Activated CD4-positive, alpha-beta T cell treated with anti-CD3 and anti-CD28 coated beads, Interleukin-2, Interleukin-4, amounts not matched to agents 100 ng/mL and 50 ng/mL, durations not matched to agents 16 hours and 8 hours (primary cell): ENCODE measurements around the gene AOPEP.

ENCODE experiments used
- DNase-seq: peaks from one replicate; pipeline ENCODE4 v3.0.0-alpha.2; 2020; ENCODE audit warnings: low spot score

The AOPEP gene

GRCh38 chr9:95060234-95060633 lies 333.7 kb downstream of the AOPEP start:
- DNase-seq = no peak

GRCh38 chr9:95060916-95061315 lies 334.4 kb downstream of the AOPEP start:
- DNase-seq = no peak

- DNase-seq = no peak
These were observed 335.6 kb downstream of the AOPEP start for GRCh38 chr9:95061916-95062595.

GRCh38 chr9:95062596-95063065 lies 336.1 kb downstream of the AOPEP start:
- no peak for DNase-seq

- no peak for DNase-seq
These were observed 336.8 kb downstream of the AOPEP start for GRCh38 chr9:95063300-95063699.

- no peak for DNase-seq
These were observed 338.7 kb downstream of the AOPEP start for GRCh38 chr9:95065224-95065623.

GRCh38 chr9:95067057-95067456 lies 340.6 kb downstream of the AOPEP start:
- DNase-seq = no peak

DNA sequence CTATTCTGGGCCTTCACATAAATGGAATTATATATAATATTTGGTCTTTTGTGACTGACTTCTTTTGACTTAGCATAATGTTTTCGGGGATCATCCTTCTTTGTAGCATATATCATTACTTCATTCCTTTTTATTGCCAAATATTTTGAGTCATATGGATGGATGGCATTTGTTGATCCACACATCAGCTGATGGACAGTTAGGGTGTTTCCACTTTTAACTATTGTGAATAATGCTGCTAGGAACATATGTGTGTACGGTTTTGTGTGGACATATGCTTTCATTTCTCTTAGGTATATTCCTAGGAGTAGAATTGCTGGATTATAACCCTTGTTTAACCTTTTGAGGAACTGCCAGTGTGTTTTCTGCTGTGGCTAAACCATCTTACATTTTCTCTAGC lies 341.4 kb downstream of the AOPEP start:
- DNase-seq = no peak

DNA sequence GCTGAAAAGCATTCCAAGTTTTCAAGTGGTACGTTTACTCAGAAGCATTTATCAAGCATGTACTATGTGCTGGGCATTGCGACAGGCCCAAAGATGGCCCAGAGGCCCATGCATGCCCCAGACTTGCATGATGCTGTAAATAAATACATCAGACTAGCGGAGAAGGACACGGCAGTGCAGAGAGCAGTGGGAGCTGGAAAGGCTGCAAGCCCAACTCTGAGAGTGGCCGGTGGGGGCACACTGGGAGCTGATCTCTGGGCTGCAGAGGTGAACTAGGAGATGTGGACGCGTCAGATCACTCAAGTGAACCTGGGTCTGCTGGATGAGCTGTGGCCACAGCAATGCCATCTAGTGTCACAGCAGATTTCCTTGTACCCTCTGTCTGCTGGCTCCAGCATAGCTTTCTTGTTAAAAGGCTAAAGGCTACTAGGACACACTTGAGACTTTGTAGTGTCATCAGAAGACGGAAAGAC lies 344.1 kb downstream of the AOPEP start:
- DNase-seq = no peak

DNA sequence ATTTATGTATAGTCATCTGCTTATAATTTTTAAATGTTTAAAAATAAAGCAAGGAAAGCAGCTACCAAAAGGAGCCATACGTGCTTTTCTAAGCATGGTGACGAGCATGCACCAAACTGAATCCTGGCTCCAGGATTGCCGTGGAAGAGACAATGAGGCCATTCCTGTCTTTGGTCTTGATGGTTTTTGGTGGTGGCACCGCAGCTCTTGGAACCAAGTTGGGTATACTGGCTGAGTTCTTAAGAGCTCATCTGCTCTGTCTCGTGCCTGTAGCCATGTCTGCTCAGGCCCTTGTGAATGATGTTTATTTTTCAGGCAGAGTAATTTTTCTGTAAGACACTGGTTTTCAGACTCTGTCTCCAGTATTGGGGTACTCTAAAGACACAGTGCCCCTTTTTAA lies 345.0 kb downstream of the AOPEP start:
- DNase-seq = no peak

DNA sequence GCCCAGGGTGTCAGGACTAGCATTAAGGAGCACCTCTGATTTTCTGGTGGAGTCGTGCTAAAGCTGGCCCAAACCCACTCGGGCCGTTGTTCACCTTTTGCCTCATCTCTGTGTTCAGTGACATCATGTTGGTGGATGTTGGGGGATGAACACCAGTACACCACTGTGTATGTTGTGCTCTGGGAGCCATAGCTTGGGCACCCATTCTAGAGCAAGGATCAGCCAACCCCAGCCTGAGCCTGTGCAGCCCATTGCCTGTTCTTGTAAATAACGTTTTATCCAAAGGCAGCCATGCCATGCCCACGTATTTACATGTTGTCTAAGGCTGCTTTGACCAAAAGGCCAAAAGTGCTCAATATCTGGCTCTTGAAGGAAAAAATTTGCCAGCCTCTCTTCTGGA lies 345.4 kb downstream of the AOPEP start:
- DNase-seq = no peak

GRCh38 chr9:95073042-95073607 lies 346.6 kb downstream of the AOPEP start:
- DNase-seq = no peak

DNA sequence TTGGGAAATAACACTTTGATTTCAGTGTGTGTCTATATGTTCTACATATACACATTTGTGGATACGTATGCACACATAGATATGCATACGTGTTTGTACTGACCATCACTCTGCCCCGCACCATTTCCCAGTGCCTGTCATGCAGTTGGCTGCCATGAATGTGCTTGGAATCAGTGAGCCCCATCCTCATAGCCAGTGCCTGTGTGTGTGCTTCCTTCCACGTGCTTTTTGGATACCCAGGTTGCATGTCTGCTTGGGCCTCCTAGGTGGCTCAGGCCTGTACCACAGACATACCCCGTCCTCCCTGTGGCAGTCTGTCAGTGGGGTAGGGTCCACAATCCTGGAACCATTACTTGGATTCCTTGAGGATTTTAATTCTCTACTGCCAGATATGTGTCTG lies 347.4 kb downstream of the AOPEP start:
- DNase-seq = no peak

DNA sequence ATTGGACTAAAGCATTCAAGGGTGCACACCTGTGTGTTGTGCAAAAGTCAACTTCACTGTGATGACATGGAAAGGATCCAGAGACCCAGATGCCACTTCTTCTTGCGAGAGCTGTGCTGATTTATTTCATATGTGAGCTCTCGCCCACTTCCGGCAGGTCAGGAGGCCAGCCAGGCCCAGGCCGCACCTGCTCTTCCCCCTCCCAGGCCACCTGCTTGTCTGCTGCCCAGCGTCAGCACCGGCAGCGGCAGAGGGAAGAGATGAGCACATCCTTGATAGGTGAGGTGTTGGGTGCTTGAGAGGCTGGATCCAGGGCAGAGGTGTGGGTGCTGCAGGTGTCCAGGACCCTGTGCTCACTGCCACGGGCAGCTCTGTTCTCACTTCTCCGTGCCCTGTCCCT lies 348.1 kb downstream of the AOPEP start:
- DNase-seq = no peak

- DNase-seq = no peak
These were observed 349.2 kb downstream of the AOPEP start for GRCh38 chr9:95075700-95076099.

DNA sequence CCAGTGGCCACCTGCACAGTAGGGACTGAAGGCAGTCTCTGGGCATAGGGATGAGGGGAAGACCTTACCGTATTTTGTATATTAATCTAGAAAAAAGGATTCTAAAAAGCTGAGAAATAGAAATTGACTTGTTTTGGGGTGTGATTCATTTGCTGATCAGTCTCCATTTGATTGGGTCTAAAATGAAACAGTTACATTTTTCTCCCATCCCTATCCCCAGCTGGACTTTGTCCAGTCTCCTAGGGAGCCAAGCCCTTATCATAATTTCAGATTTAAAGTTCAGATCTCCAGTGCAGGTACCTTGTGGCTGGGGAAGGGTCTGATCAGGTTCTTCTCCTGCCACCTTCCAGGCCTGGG lies 350.2 kb downstream of the AOPEP start:
- DNase-seq = no peak

- DNase-seq = no peak
These were observed 350.7 kb downstream of the AOPEP start for GRCh38 chr9:95077053-95077765.

DNA sequence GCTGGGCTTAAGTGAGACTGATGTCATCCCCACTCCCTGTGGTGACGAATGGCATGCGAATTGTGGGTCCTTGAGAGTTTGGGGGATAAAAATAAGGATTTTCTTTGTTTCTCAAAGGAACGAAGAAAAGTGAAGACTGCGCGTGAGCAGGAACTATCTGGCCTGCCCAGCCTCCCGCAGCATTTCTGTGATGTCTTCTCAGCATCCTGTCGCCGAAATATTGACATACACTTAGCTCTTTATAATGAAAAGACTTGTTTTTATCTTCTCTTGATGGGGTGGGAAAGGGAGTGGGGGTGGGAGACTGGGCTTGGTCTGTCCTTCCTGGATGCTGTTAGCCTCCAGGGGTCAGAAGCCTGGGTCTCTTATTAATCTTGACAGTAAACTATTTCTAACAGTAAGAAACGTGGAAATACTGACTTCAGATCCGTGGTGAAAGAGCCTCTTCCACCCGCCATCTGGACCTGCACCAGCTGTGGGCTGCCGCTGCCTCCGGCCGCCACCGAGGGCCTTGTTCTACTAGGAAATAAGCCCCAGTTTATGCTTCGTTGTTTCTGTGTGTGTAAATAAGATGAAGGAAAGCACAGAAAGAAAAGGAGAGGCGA lies 351.4 kb downstream of the AOPEP start:
- DNase-seq = no peak

DNA sequence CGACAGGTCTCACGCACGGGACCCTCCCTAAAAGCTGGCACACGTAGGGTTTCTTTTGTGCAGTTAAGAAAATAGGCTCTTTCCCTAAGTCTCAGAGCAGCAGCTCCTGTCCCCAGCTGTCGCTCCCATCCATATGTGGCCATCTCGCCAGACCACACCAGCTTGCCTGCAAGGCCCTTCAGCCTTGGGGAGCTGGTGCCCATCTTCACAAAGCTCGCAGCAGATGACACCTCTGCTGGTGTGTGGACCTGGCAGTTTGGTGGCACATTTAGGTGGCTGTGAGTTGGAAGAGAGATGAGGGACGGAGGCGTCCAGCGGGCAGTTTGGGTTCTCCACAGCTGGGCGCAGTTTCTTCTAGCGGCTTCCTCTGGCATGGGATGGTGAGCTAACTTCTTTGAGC lies 352.0 kb downstream of the AOPEP start:
- DNase-seq = no peak

GRCh38 chr9:95078939-95079338 lies 352.4 kb downstream of the AOPEP start:
- no peak for DNase-seq

DNA sequence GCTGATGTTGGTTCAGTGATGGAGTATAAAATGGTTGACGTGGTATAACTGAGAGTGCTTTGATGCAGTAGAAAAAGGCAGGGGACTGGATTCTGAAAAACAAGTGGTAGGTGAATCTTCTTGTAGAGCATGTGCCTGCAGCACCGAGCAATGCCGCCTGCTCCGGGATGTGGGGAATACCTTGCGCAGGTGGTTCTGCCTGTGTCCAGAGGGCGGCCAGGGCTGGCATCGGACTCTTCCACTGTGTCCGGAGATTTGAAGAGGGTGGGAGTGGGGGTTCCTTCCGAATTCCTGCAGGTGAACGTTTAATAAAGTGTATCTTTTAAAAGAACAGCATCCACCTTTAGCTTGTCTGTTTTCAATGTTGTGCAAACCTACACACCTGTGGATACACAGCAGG lies 353.0 kb downstream of the AOPEP start:
- DNase-seq = no peak

GRCh38 chr9:95080961-95081647 lies 354.6 kb downstream of the AOPEP start:
- DNase-seq = no peak
